Femur (tissue), 1 donor: ENCODE data around the gene NUCB1.

ENCODE experiments used
- DNase-seq: peaks from one replicate; pipeline ENCODE4 v3.0.0-alpha.2; 2017

The NUCB1 gene

DNA sequence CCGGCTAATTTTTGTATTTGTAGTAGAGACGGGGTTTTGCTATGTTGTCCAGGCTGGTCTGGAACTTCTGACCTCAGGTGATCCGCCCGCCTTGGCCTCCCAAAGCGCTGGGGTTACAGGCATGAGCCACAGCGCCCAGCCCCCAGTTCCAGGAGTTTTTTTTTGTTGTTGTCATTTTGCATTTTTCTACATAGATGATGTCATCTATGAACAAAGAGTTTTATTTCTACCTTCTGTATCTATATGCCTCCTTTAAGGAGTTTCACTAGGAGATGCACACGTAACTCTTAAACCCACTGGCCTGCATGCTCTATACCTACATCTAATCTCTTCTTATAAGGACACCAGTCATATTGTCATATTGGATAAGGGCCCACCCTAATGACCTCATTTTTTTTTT is 38.1 kb downstream of the NUCB1 start:
- no peak for DNase-seq

DNA sequence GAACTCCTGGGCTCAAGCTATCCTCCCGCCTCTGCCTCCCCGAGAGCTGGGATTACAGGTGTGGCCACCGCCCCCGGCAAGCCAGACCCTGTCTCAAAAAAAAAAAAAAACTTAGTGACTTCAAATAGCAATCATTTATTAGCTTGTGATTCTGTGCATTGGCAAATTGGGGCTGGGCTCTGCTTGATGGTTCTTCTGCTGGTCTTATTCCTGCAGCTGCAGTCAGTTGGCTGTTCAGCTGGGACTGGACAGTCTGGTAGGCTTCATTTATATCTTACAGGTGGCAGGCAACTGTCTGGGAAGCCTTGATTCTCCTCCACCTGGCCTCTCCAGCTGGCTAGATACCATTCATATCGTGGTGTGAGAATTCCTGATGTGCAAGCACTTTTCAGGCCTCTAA is 40.8 kb downstream of the NUCB1 start:
- no peak for DNase-seq

DNA sequence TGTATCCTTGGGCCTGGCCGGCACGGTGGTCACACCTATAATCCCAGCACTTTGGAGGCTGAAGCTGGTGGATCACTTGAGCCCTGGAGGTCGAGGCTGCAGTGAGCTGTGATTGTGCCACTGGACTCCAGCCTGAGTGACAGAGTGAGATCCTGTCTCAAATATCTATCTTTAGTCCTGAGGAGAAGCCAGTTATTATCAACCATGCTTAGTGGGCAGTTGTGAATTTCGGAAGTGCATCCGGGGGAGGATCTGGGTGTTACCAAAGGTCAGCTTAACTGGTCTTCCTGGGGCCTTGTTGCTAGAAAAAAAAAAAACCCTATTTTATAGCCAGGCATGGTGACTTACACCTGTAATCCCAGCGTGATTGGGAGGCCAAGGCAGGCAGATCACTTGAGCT is 43.0 kb downstream of the NUCB1 start:
- no peak for DNase-seq

DNA sequence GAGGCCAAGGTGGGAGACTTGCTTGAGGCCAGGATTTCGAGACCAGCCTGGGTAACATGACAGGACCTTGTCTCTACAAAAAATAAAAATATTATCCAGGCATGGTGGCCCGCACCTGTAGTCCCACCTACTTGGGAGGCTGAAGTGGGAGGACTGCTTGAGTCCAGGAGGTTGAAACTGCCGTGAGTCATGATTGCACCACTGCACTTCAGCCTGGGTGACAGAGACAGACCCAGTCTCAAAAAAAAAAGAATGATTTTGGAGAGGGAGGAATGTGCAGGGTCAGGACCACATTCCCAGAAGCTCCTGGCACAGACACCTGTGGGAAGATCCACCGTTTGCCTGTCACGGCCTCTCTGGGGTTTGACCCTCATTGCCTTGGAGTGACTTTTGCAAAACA is 45.3 kb downstream of the NUCB1 start:
- no peak for DNase-seq

DNA sequence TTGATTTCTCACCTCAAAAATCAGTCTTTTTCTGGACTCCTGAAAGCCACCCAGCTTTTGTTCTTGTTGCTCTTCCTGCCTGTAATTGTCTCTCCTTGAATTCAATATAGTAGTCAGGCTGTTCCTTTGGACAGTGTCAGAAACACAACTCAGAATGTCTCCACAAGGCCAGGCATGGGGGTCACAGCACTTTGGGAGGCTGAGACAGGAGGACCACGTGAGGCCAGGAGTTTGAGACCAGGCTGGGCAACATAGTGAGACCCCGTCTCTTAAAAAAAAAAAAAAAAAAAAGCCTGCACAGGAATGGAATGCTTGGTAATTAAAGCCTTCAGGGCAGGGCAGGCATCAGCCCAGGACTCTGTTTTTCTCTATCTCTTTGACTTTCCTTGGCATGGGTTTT is 45.7 kb downstream of the NUCB1 start:
- no peak for DNase-seq

DNA sequence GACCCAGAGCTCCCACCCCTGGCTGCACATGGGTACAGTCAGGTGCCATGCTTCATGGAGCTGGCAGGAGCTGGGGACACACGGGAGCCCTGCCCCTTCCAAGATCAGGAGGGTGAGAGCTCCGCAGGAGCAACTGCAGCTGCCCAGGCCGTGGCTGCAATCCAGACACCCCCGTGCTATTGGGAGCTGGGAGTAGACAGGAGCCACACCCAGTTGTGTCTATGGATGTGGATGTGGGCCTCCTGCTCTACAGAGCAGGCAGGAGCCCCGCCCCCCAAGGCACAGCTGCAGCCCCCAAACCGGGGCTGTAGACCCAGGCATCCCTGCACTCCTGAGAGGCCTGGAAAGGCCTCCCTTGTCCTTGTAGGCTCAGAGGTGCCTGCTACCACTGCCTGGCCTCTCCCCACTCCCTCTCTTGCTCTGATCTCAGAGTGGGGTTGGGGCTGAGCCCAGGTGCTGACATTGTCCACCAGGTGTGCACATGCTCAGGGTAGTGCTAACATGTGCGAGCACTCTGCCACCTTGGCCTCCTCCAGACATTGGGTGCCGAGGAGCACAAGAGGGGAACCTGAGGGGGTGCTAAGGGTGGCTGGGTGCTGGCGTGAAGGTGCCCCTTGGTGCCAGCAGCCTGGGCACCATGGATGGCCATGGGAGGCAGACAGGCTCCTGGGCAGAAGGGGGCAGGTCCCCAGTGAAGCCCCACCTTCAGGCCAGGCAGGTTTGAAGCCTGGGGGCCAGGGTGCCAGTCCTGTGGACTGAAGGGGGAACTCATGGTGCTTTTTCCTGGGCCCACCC is 46.5 kb downstream of the NUCB1 start:
- DNase-seq, result no peak

DNA sequence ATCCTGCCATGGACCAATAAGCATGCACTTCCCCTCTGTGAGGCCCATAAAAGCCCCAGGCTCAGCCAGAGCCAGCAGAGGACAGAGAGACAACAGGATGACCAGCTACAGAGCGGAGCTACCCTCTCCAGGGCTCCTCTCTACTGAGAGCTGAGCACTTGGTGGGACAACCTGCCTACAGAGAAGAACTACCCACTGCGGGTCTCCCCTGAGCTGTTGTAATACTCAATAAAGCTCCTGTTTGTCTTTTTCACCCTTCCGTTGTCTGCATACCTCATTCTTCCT is 47.1 kb downstream of the NUCB1 start:
- DNase-seq, result no peak

DNA sequence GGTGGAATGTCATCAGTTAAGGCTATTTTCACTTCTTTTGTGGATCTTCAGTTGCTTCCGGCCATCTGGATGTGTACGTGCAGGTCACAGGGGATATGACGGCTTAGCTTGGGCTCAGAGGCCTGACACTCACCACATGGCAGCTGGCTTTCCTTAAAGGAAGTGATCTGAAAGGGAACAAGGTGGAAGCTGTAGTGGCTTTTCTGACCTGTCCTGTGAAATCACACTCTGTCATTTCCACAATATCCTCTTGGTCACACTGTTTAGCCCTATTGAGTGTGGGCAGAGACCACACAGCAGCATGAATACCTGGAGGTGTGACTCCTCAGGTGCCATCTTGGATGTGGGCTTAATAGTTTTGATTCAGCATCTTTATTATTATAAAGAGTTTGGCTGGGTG is 50.0 kb downstream of the NUCB1 start:
- no peak for DNase-seq

DNA sequence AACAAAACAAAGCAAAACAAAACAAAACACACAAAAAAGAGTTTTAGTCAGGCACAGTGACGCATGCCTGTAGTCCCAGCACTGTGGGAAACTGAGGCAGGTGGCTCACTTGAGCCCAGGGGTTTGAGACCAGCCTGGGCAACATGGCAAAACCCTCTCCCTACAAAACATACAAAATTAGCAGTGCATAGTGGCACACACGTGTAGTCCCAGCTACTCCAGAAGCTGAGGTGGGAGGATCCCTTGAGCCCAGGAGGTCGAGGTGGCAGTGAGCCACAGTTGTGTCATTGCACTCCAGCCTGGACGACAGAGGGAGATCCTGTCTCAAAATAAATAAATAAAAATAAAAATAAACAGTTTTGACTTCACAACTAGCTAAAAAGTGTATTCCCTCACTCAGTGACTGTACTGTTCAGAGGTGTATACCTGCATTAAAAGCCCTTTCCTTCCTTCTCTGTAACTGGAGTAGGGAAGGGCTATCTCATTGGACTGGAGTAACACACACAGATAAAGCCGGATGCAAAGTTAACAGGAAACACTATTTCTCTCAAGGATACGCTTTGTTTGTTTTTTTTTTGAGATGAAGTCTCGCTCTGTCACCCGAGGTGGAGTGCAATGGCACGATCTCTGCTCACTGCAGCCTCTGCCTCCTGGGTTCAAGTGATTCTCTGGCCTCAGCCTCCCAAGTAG is 50.9 kb downstream of the NUCB1 start:
- DNase-seq, result no peak

DNA sequence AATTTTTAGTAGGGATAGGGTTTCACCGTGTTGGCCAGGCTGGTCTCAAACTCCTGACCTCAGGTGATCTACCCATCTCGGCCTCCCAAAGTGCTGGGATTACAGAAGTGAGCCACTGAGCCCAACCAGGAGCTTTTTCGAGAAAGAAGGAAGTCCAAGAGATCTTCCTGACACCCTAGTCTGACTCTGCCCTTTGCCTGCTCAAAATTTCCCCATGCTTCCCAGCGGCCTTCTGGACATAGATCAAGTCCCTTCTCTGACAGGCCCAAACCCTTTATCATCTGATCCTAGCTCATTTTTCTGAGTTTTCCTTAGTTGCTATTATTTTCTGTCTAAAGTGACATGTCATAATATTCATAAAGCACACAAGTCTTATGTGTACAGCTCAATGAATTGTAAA is 53.0 kb downstream of the NUCB1 start:
- DNase-seq, result no peak

DNA sequence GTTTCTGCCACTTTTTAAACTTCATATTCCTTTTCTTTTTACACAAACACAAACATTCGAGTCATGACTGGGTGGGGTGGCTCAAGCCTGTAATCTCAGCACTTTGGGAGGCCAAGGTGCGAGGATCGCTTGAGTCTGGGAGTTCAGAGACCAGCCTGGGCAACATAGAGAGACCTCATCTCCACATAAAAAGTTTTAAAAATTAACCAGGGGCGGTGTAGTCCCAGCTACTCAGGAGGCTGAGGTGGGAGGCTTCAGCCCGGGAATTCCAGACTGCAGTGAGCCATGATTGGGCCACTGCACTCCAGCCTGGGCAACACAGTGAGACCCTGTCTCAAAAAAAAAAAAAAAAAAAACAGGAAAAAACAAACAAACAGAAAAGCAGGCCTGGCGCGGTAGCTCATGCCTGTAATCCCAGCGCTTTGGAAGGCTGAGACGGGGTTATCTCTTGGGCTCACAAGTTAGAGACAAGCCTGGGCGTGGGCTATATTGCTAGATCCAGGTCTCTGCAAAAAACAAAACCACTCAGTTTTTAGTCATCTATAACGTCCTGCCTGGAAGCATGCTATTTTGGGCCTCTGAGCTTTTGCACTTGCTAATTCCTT is 54.0 kb downstream of the NUCB1 start:
- no peak for DNase-seq

DNA sequence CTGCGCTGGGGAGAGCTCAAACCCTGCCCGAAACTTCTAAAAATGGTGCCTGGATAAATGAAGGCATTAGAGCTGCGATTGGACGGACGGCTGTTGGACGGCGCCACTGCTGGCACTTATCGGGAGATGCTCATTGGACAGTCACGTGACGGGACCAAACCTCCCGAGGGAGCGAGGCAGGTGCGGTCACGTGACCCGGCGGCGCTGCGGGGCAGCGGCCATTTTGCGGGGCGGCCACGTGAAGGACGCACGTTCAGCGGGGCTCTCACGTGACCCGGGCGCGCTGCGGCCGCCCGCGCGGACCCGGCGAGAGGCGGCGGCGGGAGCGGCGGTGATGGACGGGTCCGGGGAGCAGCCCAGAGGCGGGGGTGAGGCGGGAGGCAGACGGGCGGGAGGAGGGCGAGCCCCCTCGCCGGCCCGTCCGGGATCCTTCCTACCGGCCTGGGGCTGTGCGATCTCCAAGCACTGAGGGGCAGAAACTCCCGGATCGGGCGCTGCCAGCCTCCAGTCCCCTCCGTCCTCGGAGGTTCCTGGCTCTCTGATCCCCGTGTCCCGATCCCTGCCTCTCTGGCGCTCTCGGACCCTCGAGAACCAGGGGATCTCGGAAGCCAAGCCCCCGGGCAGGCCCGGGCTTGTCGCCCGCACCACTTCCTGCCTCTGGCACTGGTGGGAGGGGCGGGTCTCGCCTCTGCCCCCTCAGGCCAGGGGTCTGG is 54.6 kb downstream of the NUCB1 start, which contains the start of gene BAX:
TSS of gene BAX (plus strand) at position 281 of the 713 bp plus-strand sequence. CDS start at position 335, 54 bp downstream.
- peak; percentile 98 for DNase-seq

DNA sequence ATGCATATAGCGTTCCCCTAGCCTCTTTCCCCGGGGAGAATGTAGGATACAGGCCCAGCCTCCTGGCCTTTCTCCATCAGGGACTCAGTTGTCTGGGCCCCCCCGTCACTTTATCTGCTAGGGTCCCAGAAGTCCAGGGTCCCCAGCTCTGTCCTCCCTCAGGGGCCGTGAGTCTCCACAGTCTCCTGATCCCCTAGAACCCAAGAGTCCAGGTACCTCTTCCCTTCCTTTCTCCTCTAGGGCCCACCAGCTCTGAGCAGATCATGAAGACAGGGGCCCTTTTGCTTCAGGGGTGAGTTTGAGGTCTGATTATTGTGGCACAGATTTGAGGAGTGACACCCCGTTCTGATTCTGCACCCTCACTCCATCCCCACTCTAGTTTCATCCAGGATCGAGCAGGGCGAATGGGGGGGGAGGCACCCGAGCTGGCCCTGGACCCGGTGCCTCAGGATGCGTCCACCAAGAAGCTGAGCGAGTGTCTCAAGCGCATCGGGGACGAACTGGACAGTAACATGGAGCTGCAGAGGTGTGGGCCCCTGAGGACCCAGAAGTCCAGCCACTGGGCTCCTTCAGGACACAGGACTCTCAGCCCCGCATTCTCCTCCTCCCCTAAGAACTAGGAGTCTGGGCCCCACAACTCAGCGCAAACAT is 55.3 kb downstream of the NUCB1 start:
- no peak for DNase-seq

DNA sequence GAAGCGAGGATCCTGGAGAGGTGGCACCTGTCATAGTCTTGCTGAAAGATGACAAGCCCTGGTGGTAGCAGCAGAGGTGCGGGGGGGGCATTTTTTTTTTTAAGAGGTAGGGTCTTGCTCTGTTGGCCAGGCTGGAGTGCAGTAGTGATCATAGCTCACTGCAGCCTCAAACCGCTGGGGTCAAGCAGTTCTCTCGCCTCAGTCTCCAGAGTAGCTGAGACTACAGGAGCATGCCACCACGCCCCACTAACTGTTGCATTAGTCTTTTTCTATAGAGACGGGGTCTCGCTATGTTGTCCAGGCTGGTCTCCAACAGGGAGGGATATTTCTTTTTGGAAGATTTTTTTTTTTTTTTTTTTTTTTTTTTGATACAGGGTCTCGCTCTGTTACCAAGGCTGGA is 57.9 kb downstream of the NUCB1 start:
- no peak for DNase-seq

DNA sequence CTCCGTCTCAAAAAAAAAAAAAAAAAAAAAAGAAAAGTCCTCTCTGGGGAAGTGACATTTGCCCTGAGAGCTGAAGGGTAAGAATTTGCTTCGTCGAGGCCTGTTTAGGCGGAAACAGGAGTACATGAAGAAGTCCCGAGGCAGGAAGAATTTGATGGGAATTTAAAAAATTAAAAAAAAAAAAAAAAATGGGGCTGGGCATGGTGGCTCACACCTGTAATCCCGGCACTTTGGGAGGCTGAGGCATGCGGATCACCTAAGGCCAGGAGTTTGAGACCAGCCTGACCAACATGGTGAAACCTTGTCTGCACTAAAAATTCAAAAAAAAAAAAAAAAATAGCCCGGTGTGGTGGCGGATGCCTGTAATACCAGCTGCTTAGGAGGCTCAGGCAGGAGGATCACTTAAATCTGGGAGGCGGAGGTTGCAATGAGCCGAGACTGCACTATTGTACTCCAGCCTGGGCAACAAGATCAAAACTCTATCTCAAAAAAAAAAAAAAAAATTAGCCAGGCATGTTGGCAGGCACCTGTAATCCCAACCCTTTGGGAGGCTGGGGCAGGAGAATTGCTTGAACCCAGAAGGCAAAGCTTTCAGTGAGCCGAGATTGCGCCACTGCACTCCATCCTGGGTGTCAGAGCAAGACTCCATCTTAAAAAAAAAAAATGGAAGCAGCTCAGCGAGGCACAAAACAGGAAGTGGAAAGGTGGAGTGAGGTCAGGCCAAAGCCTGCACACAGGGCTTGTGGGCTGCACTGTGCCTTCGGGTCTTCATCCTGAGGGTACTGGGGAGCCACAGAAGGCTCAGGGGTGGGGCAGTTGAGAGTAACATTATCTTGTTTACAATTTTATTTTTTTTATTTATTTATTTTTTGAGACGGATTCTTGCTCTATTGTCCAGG is 59.5 kb downstream of the NUCB1 start:
- no peak for DNase-seq

DNA sequence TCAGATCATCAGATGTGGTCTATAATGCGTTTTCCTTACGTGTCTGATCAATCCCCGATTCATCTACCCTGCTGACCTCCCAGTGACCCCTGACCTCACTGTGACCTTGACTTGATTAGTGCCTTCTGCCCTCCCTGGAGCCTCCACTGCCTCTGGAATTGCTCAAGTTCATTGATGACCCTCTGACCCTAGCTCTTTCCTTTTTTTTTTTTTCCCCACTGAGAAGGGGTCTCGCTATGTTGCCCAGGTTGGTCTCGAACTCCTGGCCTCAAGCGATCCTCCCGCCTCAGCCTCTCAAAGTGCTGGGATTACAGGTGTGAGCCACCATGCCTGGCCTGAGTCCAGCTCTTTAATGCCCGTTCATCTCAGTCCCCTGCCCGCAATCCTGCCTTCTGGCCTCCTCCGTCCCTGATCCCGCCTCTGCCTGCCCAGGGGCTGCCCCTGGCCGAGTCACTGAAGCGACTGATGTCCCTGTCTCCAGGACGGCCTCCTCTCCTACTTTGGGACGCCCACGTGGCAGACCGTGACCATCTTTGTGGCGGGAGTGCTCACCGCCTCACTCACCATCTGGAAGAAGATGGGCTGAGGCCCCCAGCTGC is 61.0 kb downstream of the NUCB1 start:
- DNase-seq, result no peak

DNA sequence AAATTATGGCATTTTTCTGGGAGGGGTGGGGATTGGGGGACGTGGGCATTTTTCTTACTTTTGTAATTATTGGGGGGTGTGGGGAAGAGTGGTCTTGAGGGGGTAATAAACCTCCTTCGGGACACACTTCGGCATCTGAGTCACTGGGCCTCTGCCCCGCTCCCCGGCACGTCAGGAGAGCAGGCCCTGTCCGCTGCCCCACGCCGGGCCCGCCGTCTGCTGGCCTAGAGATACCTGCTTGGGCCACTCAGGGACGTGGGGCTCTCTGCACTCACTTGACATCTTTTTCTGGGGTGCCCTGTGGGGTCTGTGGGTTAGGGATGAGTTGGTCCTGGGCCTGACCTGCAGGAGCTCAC is 61.5 kb downstream of the NUCB1 start:
- DNase-seq, result no peak

DNA sequence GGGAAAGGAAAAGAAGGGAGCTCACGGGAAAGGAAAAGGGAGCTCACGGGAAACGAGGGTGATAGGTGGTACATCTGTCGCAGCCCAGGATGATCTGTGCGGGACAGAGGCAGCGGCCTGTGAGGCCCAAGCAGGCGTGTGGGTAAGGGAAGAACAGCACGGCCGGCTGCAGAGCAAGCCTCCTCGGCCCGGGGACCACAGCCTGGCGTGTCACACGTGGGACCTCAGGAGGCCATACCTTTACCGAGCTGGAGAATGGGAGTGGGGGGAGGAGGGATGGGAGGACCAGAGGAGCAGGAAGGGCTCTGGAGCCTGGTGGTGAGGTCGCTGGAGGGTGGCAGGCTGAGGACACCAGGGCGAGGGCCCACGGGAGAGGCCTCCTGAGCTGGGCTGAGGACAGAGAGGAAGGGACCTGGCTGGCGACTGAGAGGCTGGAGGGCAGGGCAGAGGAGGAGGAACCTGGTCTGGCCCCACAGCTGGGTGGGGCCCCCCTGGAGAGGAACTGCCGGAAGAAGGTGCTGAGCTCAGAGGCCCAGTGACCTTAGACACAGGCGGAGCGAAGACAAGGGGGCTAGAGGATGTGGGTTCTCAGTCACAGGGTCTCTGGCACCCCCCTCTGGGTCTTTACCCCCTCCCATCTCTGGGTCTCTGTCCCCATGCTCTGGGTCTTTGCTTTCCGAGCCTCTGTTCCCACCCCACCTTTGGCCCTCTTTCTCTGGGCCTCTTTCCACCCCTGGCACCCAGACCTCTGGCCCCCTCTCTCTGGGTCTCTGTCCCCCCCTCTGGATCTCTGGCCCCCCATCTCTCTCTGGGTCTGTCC is 62.1 kb downstream of the NUCB1 start:
- peak; percentile 69 for DNase-seq

DNA sequence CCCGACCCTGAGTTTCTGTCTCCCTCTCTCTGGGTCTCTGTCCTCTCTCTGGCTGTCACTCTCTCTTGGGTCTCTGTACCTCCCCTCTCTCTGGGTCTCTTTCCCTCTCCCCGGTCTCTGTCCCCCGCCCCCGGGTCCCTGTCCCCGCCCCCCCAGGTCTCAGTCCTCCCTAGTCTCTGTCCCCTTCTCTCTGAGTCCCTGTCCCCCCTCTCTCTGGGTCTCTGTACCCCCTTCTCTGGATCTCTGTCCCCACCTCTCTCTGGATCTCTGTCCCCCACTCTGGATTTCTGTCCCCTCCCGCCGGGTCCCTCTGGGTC is 62.7 kb downstream of the NUCB1 start:
- no peak for DNase-seq

DNA sequence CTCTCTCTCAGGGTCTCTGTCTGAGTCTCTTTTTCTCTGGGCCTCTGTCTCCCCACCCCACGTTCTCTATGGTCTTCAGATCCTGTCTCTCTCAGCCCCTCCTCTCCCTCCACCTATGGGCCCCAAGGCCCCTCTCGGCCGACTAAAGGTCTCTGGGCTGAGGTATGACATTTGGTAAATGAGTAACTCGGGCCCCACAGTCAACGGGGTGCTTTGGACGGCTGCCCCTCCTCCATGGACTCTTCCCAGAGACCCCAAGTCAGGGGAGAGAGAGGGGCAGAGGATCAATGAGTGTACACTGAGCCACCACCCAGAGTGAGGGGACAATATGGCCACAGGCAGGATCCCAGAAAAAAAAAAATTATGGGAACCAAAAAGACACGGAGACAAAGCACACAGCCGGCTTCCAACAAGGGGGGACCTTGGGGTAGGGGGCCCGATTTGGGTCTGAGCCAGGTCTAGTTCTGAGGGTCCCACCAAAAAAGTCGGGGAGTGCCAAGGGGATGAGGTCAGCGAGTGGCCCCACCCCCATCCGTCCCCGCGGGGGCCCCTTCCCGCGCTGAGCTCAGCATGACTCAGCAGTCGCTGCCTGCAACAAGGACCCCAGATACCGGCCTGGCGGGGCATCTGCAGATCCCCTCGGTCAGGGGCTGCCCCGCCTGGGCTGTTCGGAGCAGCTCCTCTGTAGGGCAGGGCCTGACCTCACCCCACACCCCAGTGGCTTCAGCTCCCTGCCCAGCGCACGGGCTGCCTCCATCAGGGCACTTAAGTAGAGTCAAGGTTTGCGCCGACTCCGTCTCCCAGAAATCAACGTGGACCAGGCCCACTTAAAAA is 63.5 kb downstream of the NUCB1 start:
- DNase-seq, result peak; percentile 86
